ENCODE measurements around the gene SLC38A2. TPM values are rescaled to one million over a fixed set of nuclear protein-coding genes. Genes with fewer than 3 reads are reported as not detected.
A peak's percentile ranks its signal among the peaks of the same experiment; 100 is the strongest.

The SLC38A2 gene
- total RNA-seq, 1 donor from 2014 or later: 421 TPM

DNA sequence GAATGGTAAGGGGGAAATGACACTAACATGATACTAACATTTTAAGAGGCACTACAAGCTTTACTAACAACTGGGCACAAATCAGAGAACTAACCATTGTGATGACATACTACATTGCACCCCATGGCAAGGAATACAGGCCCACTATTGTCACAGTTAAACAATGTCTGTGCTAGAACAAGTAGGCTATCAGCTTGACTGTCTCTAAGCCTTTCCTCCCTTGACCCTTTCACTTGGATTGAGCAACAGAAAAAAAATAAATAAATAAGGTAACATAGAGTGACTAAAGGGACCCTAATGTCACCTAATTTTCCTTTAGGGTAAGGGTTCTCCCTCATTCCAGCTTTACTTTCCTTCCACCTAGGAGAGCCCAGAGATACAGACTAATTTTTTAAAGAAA is 4.4 kb downstream of the SLC38A2 start:
- peaks cover 40% of the 10 kb centered on the region for H3K36me3 Mint-ChIP-seq (ENCODE audit: low read depth, unreplicated experiment)
- H3K27ac Mint-ChIP-seq (ENCODE audit: unreplicated experiment): no peak overlapping the region
- DNase-seq (ENCODE audit: low read depth) (no peak), FAIRE-seq (no peak)
- Histone ChIP-seq H3K4me2 (ENCODE audit: low read length) (peak overlapping the region; percentile 99), H3K9ac (ENCODE audit: low read length) (peak overlapping the region; percentile 97), H3K79me2 (ENCODE audit: insufficient read depth, low read length) (peaks cover 79% of the 10 kb centered on the region), H4K20me1 (ENCODE audit: insufficient read depth, low read length) (peaks cover 93% of the 10 kb centered on the region), H3K36me3 (ENCODE audit: insufficient read depth, low read length) (peaks cover 79% of the 10 kb centered on the region), H3K27ac (ENCODE audit: low read depth, low read length) (peak overlapping the region; percentile 12), H3K9me3 (ENCODE audit: insufficient read depth, low read depth, low read length) (no peaks in the 10 kb centered on the region), H3K4me1 (ENCODE audit: insufficient read depth, low read length) (peaks cover 41% of the 10 kb centered on the region), H2AFZ (ENCODE audit: low read depth, low read length) (no peak overlapping the region), H3K27me3 (ENCODE audit: insufficient read depth, low read length) (no peaks in the 10 kb centered on the region), H3K4me3 (ENCODE audit: insufficient read depth, low read depth, low read length) (peak overlapping the region; percentile 96)
- no peak for TF ChIP-seq EZH2 (IDR thresholded peaks at IDR 0.05; ENCODE audit: insufficient read depth, low read length)
- TF ChIP-seq, protein P1, sequence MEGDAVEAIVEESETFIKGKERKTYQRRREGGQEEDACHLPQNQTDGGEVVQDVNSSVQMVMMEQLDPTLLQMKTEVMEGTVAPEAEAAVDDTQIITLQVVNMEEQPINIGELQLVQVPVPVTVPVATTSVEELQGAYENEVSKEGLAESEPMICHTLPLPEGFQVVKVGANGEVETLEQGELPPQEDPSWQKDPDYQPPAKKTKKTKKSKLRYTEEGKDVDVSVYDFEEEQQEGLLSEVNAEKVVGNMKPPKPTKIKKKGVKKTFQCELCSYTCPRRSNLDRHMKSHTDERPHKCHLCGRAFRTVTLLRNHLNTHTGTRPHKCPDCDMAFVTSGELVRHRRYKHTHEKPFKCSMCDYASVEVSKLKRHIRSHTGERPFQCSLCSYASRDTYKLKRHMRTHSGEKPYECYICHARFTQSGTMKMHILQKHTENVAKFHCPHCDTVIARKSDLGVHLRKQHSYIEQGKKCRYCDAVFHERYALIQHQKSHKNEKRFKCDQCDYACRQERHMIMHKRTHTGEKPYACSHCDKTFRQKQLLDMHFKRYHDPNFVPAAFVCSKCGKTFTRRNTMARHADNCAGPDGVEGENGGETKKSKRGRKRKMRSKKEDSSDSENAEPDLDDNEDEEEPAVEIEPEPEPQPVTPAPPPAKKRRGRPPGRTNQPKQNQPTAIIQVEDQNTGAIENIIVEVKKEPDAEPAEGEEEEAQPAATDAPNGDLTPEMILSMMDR (IDR thresholded peaks at IDR 0.05; ENCODE audit: insufficient read depth, low read depth, low read length): no peak
- H3K9me3 Mint-ChIP-seq (ENCODE audit: unreplicated experiment): no peaks in the 10 kb centered on the region
- peaks cover 32% of the 10 kb centered on the region for H3K4me1 Mint-ChIP-seq (ENCODE audit: low read depth, unreplicated experiment)
- no peaks in the 10 kb centered on the region for H3K27me3 Mint-ChIP-seq (ENCODE audit: low read depth, unreplicated experiment)
- peak overlapping the region; percentile 99 for H3K4me3 Mint-ChIP-seq (ENCODE audit: unreplicated experiment)

DNA sequence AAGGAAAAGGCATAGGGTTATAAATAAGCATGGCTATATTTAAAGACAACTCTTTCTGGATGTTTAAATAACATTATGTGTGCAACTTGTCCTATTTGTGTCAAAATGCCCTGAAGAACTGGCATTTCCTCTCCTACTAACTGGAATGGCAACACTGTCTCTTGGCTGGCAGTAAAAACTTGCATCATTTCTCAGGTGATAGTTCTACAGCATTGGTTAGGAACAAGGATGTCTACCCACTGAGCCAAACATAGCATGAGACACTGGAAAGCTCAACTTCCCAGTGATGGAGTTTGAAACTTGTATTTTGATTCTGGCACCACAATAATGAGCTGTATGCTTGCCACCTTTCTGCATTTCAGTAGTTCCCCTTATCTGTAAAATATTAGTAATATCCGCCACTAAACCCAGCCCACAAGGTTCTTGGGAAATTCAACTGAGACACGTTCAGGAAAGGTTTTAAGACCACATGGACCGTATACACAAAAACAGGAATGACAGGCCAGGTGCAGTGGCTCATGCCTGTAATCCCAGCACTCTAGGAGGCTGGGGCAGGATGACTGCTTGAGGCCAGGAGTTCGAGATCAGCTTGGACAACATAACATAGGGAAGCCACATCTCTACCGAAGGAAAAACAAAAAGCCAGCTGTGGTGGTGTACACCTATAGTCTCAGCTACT is 5.1 kb downstream of the SLC38A2 start:
- Mint-ChIP-seq H3K27ac (ENCODE audit: unreplicated experiment) (peak overlapping the region; percentile 66), H3K27me3 (ENCODE audit: low read depth, unreplicated experiment) (no peaks in the 10 kb centered on the region), H3K9me3 (ENCODE audit: unreplicated experiment) (no peaks in the 10 kb centered on the region), H3K36me3 (ENCODE audit: low read depth, unreplicated experiment) (peaks cover 44% of the 10 kb centered on the region), H3K4me1 (ENCODE audit: low read depth, unreplicated experiment) (peaks cover 35% of the 10 kb centered on the region), H3K4me3 (ENCODE audit: unreplicated experiment) (peak overlapping the region; percentile 99)
- Histone ChIP-seq H3K4me1 (ENCODE audit: insufficient read depth, low read length) (peaks cover 41% of the 10 kb centered on the region), H3K4me2 (ENCODE audit: low read length) (peak overlapping the region; percentile 99), H3K9ac (ENCODE audit: low read length) (peak overlapping the region; percentile 97), H3K36me3 (ENCODE audit: insufficient read depth, low read length) (peaks cover 85% of the 10 kb centered on the region), H2AFZ (ENCODE audit: low read depth, low read length) (no peak overlapping the region), H3K27ac (ENCODE audit: low read depth, low read length) (peak overlapping the region; percentile 23), H3K9me3 (ENCODE audit: insufficient read depth, low read depth, low read length) (no peaks in the 10 kb centered on the region), H3K79me2 (ENCODE audit: insufficient read depth, low read length) (peaks cover 75% of the 10 kb centered on the region), H4K20me1 (ENCODE audit: insufficient read depth, low read length) (peaks cover 99% of the 10 kb centered on the region), H3K4me3 (ENCODE audit: insufficient read depth, low read depth, low read length) (peak overlapping the region; percentile 96), H3K27me3 (ENCODE audit: insufficient read depth, low read length) (no peaks in the 10 kb centered on the region)
- DNase-seq (ENCODE audit: low read depth) (no peak), FAIRE-seq (no peak)
- no peak for TF ChIP-seq EZH2 (IDR thresholded peaks at IDR 0.05; ENCODE audit: insufficient read depth, low read length)
- TF ChIP-seq, protein P1 (IDR thresholded peaks at IDR 0.05; ENCODE audit: insufficient read depth, low read depth, low read length): no peak

DNA sequence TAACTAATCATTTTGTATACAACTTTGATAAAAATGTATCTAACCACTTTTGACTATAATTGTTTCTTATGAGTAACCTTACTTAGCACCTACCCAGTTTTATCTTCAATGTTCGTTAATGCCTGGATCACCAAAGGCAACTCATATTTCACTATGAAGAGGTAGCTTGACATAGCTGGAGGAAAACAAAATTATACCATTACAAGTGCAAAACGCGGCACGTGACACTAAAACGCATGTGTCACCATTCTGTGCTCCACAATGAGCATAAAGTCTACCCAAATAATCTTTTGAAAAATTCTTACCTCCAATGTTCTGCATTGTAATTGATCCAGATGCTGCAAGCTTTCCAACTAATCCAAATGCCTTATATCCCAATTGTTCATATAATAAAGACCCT is 5.8 kb downstream of the SLC38A2 start:
- DNase-seq (ENCODE audit: low read depth): no peak
- Histone ChIP-seq H3K4me1 (ENCODE audit: insufficient read depth, low read length) (peaks cover 41% of the 10 kb centered on the region), H3K4me2 (ENCODE audit: low read length) (peak overlapping the region; percentile 99), H3K79me2 (ENCODE audit: insufficient read depth, low read length) (peaks cover 67% of the 10 kb centered on the region), H3K36me3 (ENCODE audit: insufficient read depth, low read length) (peaks cover 92% of the 10 kb centered on the region), H2AFZ (ENCODE audit: low read depth, low read length) (no peak overlapping the region), H4K20me1 (ENCODE audit: insufficient read depth, low read length) (peaks cover 99% of the 10 kb centered on the region), H3K27me3 (ENCODE audit: insufficient read depth, low read length) (no peaks in the 10 kb centered on the region), H3K4me3 (ENCODE audit: insufficient read depth, low read depth, low read length) (peak overlapping the region; percentile 7), H3K9ac (ENCODE audit: low read length) (peak overlapping the region; percentile 97), H3K27ac (ENCODE audit: low read depth, low read length) (no peak overlapping the region), H3K9me3 (ENCODE audit: insufficient read depth, low read depth, low read length) (no peaks in the 10 kb centered on the region)
- Mint-ChIP-seq H3K4me1 (ENCODE audit: low read depth, unreplicated experiment) (peaks cover 38% of the 10 kb centered on the region), H3K9me3 (ENCODE audit: unreplicated experiment) (no peaks in the 10 kb centered on the region), H3K27ac (ENCODE audit: unreplicated experiment) (no peak overlapping the region), H3K36me3 (ENCODE audit: low read depth, unreplicated experiment) (peaks cover 44% of the 10 kb centered on the region), H3K4me3 (ENCODE audit: unreplicated experiment) (peak overlapping the region; percentile 99), H3K27me3 (ENCODE audit: low read depth, unreplicated experiment) (no peaks in the 10 kb centered on the region)
- no peak for FAIRE-seq
- TF ChIP-seq EZH2 (IDR thresholded peaks at IDR 0.05; ENCODE audit: insufficient read depth, low read length): no peak
- TF ChIP-seq, protein P1 (IDR thresholded peaks at IDR 0.05; ENCODE audit: insufficient read depth, low read depth, low read length): no peak
